Neural progenitor cell (in vitro differentiated cells): ENCODE measurements around the gene TSPAN1.

Experiments used
- EZH2 ChIP-seq: fragments of 200-600 bp; sonication (generic); IDR thresholded peaks from 2 replicates; pipeline ENCODE4 v1.6.1; 2017; ENCODE audit warnings: antibody characterized with exemption, mild to moderate bottlenecking, moderate library complexity
- EZH2phosphoT487 ChIP-seq: fragments of 200-600 bp; sonication (generic); IDR thresholded peaks from 2 replicates; pipeline ENCODE4 v1.6.1; 2017; ENCODE audit warnings: antibody characterized with exemption
- TF ChIP-seq, protein P1 (sequence below): fragments of 200-600 bp; sonication (generic); IDR thresholded peaks from 2 replicates; pipeline ENCODE4 v1.5.1; 2017; ENCODE audit warnings: antibody characterized with exemption, mild to moderate bottlenecking

- TF ChIP-seq, protein P1, sequence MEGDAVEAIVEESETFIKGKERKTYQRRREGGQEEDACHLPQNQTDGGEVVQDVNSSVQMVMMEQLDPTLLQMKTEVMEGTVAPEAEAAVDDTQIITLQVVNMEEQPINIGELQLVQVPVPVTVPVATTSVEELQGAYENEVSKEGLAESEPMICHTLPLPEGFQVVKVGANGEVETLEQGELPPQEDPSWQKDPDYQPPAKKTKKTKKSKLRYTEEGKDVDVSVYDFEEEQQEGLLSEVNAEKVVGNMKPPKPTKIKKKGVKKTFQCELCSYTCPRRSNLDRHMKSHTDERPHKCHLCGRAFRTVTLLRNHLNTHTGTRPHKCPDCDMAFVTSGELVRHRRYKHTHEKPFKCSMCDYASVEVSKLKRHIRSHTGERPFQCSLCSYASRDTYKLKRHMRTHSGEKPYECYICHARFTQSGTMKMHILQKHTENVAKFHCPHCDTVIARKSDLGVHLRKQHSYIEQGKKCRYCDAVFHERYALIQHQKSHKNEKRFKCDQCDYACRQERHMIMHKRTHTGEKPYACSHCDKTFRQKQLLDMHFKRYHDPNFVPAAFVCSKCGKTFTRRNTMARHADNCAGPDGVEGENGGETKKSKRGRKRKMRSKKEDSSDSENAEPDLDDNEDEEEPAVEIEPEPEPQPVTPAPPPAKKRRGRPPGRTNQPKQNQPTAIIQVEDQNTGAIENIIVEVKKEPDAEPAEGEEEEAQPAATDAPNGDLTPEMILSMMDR = no peak
- TF ChIP-seq EZH2phosphoT487 (no peak), EZH2 (no peak)
Measured at GRCh38 chr1:46220808-46221207, 45.9 kb downstream of the TSPAN1 start.
